ENCODE measurements around the gene GFI1.

GRCh38 chr1:92447033-92447681 is 39.6 kb downstream of the GFI1 start:
- TF ChIP-seq CTCF (IDR thresholded peaks at IDR 0.05; ENCODE audit: extremely low read depth in 1 of 2, insufficient read depth in 1 of 2, low read depth in 1 of 2, low read length in 2 of 2) (no peak), POLR2AphosphoS5 (IDR thresholded peaks at IDR 0.05; ENCODE audit: insufficient read depth, low read depth, low read length) (no peak), JUN (IDR thresholded peaks at IDR 0.05; ENCODE audit: borderline replicate concordance, insufficient read depth, insufficient read length, low read depth) (no peak), EZH2 (IDR thresholded peaks at IDR 0.05; ENCODE audit: borderline replicate concordance, low read depth, low read length, severe bottlenecking) (no peak), FOS (IDR thresholded peaks at IDR 0.05; ENCODE audit: borderline replicate concordance, insufficient read depth, low read length) (no peak), POLR2A (IDR thresholded peaks at IDR 0.05; ENCODE audit: low read depth, low read length) (no peak), MYC (IDR thresholded peaks at IDR 0.05; ENCODE audit: low read depth, low read length) (no peak), GATA2 (IDR thresholded peaks at IDR 0.05; ENCODE audit: insufficient read depth, insufficient read length, low read depth, low read length) (no peak)
